ELR (cell line): ENCODE measurements around the gene ZNF574.

Source experiments
- DNase-seq: peaks from one replicate; pipeline ENCODE4 v3.0.0-alpha.2; 2015; ENCODE audit warnings: low read depth

The ZNF574 gene

DNA sequence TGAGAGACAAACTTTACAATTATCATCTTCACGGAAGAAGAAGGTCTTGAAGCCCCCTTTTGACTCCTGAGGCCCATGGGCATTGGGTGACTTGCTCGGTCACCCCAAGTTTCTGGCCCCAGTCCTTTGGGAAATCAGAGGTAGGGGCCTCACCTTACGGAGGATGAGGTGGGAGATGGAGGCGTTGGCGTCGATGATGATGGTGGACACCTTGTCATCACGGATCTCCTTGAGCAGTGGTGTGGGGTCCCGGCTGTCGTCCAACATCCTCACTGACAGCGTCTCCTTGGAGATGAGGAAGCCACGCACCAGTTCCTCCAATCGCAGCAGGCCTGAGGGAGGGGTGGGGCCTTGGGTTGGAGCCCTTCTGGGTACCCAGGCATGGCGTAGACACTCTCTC, 16.8 kb upstream of the ZNF574 start:
- DNase-seq, result no peak

DNA sequence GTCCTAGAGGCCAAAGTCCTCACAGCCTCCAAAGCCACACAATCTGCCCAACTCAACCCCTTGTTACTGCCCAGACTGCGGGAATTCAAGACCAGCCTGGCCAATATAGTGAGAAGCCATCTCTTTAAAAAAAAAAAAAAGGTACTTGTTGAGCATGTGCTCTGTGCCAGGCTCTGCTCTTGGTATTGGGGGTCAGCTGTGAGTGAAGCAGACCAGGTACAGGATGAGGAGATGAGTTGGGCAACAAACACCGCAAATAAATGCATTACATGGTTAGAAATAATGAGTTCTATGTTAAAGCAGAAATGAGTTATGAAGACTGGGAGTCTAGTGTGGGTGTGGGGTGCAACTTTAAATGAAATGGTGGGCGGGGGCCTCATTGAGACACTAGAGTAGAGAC, 15.8 kb upstream of the ZNF574 start:
- no peak for DNase-seq

DNA sequence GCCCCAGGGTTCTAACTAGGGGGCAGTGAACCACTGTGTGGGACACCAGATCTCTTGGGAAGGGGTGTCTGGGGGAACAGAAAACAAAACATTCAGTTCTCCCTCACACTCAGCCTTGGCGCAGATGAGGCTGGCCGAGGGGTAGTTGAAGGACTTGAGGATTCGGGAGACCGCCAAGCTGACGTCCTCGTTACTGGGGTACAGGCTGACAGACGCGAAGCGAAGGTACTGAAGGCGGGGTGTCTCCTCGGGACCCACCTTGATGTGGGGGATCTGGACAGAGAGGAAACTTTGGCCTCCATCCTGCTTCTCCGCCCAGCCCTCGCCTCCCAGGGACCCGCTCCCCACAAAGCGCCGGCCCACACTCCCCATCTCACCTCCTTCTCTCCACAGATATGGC, 13.6 kb upstream of the ZNF574 start:
- no peak for DNase-seq

DNA sequence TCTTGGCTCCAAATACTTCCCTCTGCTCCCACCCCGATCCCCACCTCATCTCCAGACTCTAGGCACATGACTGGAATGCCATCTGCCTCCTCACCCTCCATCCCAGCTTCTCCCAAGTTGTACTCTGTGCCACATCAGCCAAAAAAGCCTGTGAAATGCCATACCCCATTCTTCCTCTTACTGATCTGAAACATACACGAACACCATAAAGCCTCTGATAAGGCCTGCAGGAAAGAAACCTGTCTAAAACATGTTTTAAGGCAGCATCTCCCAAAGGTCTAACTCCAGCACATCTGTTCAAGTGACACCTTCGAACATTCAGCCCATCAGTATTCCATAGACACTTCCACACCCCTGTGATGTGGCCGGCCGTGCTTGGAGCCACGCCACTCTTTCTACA, 11.5 kb upstream of the ZNF574 start:
- no peak for DNase-seq

DNA sequence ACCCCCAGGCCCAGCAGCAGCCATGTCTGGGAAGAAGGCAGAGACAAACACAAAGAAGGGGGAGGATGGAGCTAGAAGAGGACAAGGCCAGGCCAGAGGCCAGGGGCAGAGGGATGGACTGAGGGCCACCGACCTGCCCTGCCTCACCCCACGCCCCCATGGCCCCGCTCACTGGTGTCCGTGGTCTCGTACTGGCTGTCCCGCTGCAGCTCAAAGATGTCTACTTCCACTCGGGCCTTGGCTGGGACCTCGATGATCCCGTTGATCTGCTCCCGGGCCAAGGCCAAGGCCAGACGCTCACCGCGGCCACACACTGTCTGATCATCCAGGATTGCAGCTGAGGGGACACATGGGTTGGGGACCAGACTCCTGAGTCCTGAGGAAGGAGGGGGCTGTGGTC, 10.9 kb upstream of the ZNF574 start:
- DNase-seq, result no peak

DNA sequence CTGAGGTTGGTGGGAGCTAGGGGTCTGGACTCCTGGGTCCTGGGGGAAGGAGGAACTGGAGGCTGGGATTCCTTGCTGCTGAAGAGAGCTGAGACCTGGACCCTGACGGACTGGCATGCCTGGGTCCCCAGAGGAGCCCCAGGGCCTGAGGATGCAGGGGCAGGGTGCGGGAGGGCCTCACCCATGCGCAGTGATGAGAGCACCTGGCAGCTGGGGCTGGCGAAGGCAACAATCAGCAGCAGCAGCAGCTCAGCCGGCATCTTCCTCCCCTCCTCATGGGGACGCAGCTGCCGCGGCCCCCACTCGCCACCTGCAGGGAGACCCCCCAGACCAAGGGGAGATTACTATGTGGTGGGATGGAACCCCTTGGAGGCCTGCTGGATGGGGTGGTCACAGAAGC, 10.5 kb upstream of the ZNF574 start:
- DNase-seq, result no peak

DNA sequence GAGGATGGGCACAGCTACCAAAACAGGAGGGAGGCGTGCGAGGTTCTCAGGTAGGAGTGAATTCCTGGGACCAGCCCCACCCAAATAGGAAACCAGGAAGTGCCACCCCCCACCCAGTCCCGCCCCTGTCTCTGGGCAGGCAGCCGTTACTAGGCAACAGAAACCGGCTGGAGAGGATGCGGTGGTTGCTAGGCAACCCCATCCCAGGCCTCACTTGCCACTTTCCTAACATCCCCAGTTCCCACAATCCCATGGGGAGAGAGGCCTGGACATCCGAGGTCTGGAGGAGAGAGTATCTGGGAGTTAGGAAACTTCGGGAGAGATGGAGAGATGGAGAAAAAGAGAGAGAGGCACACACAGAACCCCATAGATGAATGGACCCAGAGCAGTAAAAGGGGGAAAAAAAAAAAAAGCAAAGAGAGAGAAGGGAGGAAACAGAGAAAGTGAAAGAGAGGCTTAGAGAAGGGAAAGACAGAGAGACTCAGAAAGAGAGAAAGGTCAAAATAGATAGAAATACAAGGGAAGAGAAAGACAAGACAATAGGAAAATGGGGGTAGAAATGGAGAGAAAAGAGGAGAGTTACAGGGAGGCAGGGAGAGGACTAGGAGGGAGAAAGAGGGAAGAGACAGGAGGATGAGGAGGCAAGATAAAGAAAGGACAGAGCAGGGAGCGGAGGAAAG, 9.8 kb upstream of the ZNF574 start:
- DNase-seq, result peak; percentile 39

DNA sequence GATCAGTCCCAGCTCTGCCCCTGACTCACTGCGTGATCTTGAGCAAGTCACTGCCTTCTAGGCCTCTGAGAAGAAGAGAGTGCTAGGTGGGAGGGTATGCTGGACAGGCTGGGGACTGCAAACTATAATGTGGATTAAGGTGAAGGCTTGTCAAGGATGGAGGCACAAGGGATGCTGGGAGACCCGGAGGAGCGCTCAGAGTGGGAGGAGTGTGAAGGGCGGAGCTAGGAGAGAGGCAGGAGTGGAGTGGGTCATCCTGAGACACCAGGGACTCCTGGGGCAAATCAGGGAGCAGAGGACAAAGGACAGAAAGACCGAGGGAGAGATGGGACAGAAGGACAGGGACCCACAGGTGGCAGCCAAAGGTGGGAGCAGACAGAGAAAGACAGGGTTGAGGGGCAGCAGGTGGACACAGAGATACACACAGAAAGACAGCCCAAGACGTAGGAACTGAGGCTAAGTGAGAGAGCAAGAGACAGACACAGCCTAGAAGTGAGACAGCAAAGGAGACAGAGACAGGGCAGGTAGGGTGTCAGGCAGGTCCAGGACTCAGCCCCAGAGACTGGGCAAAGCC, 8.6 kb upstream of the ZNF574 start:
- no peak for DNase-seq

DNA sequence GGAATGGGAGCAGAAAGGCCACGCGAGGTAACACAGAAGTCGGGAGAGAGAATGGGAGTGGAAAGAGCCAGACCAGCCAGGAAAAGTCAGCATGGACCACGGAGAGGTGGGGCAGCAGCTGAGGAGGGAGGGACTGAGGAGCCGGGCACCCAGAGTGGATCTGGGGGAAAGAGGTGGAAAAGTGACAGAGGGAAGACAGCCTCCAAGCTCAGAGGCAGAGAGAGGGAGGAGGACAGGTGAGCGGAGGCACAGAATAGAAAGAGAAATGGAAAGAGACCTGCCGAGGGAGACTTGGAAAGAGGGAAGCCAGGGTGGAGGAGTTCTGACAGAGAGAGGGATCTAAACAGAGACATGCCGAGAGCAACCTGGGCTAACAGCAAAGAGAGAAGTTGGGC, 7.6 kb upstream of the ZNF574 start:
- no peak for DNase-seq

DNA sequence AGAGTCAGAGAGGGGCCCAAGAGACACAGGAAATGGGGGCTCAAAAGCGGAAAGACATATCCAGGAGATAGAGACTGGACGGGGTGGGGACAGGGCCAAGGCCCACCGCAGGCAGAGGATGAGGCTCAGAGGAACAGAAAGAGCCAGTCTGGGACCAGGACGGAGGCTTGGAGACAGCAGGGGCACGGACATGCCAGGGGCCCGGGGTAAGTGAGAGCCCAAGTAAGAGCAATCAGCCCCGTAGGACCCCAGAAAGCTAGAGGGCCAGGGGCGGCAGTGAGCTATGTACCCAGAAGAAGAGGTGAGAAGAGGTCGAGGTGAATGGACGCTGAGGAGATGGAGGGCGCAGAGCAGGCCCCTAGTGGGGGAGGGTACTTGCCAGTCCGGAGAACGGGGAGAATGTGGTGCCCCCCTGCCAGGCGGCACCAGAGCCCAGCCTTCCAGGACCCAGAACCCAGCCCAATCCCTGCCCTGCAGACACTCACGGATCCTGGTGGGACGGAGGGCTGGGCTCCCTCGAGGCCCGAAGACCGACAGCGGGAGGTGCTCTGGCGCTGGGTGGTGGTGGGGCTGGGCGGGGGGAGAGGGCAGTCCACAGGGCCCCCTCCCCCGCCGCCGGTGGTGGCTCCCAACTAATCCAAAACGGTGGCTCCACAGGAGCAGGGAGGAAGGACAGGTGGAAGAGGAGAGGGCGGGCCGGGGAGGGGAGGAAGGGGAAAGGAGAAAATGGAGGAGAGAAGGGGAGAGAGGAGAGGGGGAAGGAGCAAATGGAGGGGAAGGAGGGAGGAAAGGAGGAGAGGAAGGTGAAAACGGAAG, 7.0 kb upstream of the ZNF574 start:
- no peak for DNase-seq

DNA sequence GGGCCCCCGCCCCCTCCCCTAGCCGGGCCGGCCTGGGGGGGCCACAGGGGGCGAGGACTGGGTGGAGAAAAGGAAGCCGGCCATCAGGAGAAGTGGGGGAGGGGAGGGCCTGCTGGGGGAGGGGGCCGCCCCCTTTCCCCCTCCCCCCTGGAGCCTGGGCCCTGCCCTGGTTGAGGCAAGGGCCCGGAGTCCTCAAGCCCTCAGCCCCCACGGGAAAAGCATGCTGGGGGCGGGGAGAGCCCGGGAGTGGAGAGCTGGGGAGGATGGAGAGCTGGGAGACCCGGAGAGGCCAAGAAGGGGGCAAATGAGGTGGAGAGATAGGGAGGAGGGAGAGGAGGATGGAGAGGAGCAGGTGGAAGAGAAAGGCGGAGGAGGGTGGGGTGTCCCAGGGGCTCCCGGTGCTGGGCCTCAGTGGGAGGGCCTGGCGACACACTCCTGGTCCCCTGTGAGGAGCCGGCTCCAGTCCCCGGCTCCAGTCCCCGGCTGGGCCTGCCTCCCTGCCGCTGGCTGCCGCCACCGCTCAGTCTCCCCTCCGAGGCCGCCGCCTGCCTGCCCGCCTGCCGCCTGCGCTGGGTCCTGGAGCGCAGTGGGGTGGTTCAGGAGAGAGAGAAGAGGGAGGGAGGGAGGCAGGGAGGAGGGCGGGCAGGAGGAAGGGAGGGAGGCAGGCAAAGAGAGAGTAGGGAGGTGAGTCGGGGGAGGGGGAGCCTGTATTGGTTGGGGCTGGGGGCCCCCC, 6.2 kb upstream of the ZNF574 start, which contains the start of gene GRIK5:
GRIK5 (minus strand) TSS at position 588 of the 733 bp plus-strand sequence. CDS start 4,436 bp downstream, outside the sequence.
- no peak for DNase-seq

DNA sequence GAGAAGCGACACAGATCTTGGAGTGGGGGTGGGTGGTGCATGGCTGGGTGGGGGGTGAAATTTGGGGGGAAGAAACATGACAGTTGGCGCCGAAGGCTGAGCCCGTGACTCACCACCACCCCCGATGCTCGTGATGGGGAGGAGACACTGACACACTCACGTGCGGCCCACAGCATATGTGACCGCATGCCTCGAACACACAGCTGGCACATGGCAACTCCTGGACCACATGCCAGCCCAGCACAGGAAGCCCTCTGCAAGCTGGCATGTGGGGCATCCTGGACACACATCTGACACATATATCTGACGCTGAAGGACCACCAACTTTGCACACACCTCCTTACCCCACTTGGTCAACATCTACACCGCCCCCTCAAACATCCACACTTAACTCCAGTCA, 4.7 kb upstream of the ZNF574 start:
- DNase-seq, result no peak

DNA sequence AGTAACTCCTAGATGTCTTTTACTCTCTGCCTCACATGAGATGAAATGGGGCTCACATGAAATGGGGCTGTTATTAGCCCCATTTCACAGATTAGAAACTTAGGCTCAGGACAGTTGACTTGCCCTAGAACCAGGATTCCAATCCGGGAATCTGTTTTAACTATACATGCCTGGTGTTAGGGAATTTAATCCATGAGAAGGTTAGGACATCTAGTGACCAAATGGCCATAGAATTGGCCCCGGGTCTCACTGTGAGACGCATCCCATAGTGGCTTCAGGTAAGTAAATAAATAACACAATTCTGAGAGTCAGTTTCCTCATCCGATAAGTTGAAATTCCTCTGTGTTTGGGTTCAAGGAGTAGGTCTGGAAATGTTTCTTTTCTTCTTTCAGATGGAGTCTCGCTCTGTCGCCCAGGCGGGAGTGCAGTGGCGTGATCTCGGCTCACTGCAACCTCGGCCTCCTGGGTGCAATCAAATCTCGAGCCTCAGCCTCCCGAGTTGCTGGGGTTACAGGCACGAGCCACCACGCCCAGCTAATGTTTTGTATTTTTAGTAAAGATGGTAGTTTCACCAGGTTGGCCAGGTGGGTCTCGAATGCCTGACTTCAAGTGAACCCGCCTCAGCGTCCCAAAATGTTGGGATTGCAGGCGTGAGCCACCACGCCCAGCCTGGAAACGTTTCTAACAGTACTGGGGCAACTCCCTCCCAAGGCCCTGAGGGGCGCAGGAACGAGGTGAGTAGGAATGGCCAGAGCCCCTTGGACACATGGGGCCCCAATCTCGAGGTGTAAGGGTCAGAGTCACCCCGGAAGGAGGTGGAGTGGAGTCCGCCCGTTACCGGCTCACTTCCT, 1.2 kb upstream of the ZNF574 start:
- peak; percentile 56 for DNase-seq

DNA sequence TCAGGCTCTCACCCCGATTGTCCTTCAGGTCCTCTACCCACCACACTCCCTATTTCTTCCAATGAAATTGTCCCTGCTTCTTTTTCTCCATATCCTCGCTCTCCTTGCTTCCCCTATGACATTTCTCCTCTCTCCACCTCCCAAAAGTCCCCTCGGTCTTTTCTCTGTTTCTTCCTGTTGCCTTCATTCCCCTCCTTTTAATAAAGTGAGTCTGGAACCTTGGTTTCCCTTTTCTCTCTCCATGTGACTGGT, 676 bp upstream of the ZNF574 start:
- DNase-seq, result no peak

DNA sequence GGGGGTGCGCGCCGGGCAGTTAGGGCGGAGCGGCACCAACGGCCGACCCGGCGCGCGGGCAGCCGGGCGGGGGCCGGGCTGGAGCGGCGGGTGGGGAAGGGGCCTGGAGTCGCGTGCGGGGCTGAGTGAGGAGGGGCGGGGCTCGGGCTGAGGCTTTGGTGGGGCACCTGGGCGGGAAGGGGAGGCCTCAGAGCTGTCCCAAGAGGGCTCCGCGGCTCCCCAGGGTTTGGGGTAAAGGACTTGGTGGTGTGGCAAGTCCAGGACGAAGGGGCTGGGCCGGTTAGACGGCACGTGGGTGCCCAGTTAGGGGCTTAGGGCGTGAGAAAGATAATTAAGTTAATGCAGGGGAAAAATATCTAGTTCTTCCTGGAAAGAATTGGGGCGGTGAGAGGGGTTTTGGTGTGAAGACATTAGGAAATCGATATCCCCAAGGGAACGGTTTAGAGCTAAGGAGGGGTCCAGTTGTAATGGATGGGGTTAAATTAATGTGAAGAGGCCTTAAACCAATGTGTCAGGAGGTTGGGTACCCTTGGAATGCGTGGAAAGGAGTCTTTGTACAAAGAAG, 496 bp downstream of the ZNF574 start:
- no peak for DNase-seq

DNA sequence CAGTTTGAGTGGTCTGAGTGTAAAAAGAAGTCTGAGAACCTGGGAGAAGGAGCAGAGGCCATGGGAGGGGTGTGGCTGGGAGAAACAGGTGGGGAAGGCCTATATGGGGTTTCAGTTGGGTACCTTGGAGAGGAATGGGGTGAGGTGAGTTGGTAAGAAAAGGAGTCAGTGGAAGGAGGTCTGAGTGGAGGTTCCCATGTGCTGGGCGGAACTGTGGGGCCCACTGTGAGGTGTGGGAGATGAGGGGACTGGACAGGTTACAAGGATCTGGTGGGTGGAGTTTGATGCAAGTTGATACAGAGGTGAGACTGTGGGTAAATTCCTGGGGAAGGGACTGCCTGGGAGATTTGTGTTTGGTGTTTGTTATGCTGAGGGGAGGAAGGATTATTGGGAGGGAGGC, 2.1 kb downstream of the ZNF574 start:
- no peak for DNase-seq

DNA sequence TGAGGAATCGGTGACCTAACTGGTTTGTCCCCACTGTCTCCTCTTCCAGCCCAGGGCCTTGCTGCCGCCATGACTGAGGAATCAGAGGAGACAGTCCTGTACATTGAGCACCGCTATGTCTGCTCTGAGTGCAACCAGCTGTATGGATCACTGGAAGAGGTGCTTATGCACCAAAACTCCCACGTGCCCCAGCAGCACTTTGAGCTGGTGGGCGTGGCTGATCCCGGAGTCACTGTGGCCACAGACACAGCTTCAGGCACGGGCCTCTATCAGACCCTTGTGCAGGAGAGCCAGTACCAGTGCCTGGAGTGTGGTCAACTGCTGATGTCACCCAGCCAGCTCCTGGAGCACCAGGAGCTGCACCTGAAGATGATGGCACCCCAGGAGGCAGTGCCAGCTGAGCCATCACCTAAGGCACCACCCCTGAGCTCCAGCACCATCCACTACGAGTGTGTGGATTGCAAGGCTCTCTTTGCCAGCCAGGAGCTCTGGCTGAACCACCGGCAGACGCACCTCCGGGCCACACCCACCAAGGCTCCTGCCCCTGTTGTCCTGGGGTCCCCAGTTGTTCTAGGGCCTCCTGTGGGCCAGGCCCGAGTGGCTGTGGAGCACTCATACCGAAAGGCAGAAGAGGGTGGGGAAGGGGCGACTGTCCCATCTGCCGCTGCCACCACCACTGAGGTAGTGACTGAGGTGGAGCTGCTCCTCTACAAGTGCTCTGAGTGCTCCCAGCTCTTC, 2.7 kb downstream of the ZNF574 start:
- DNase-seq, result no peak

DNA sequence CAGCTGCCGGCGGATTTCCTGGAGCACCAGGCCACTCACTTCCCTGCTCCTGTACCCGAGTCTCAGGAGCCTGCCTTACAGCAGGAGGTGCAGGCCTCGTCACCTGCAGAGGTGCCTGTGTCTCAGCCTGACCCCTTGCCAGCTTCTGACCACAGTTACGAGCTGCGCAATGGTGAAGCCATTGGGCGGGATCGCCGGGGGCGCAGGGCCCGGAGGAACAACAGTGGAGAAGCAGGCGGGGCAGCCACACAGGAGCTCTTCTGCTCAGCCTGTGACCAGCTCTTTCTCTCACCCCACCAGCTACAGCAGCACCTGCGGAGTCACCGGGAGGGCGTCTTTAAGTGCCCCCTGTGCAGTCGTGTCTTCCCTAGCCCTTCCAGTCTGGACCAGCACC, 3.3 kb downstream of the ZNF574 start:
- no peak for DNase-seq

DNA sequence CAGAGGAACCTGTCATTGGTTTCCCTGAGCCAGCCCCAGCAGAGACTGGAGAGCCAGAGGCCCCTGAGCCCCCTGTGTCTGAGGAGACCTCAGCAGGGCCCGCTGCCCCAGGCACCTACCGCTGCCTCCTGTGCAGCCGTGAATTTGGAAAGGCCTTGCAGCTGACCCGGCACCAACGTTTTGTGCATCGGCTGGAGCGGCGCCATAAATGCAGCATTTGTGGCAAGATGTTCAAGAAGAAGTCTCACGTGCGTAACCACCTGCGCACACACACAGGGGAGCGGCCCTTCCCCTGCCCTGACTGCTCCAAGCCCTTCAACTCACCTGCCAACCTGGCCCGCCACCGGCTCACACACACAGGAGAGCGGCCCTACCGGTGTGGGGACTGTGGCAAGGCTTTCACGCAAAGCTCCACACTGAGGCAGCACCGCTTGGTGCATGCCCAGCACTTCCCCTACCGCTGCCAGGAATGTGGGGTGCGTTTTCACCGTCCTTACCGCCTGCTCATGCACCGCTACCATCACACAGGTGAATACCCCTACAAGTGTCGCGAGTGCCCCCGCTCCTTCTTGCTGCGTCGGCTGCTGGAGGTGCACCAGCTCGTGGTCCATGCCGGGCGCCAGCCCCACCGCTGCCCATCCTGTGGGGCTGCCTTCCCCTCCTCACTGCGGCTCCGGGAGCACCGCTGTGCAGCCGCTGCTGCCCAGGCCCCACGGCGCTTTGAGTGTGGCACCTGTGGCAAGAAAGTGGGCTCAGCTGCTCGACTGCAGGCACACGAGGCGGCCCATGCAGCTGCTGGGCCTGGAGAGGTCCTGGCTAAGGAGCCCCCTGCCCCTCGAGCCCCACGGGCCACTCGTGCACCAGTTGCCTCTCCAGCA, 4.2 kb downstream of the ZNF574 start:
- DNase-seq, result no peak
